A673 (cell line): ENCODE measurements around the gene ITGB1BP2. TPM values are rescaled to one million over a fixed set of nuclear protein-coding genes. Genes with fewer than 3 reads are reported as not detected.

ENCODE experiments used
- Bru-seq: library from RNA; stranded (reverse); fragments of 400-500 nt; gene quantifications from one replicate; lab custom pipeline; 2021; lab: Mats Ljungman, UMichigan
- BruChase-seq, 2 experiments: library from RNA; stranded (reverse); fragments of 400-500 nt; gene quantifications; one replicate each; lab custom pipeline; 2021; lab: Mats Ljungman, UMichigan
- BruUV-seq: library from RNA; stranded (reverse); fragments of 400-500 nt; replicated peaks from 2 replicates; lab custom pipeline; 2021; lab: Mats Ljungman, UMichigan
- CTCF ChIA-PET: fragments of 300-600 bp; sonication (Branson Sonifier 250); formaldehyde crosslinking; loops from one replicate; lab custom pipeline; 2022; ENCODE audit warnings: antibody characterized with exemption; lab: Charles Lee
- POLR2A ChIA-PET: fragments of 300-600 bp; sonication (Branson Sonifier 250); formaldehyde crosslinking; loops from one replicate; lab custom pipeline; 2022; ENCODE audit warnings: antibody characterized with exemption; ENCODE audit not compliant: low non-redundant PET; lab: Charles Lee
- DNase-seq: peaks from one replicate; pipeline ENCODE4 v3.0.0-alpha.2; 2015; ENCODE audit warnings: low spot score
- H3K27ac ChIP-seq: fragments of 200-600 bp; sonication (generic); 2 replicates; pipeline ENCODE4 v1.5.1; 2016; ENCODE audit warnings: mixed run types, low read depth, mild to moderate bottlenecking, mixed read lengths, antibody characterized with exemption, low read length; ENCODE audit not compliant: poor library complexity, severe bottlenecking
- H3K27me3 ChIP-seq: fragments of 200-600 bp; sonication (generic); replicated peaks from 2 replicates; pipeline ENCODE4 v1.6.1; 2017; ENCODE audit warnings: mixed run types, low read depth, mild to moderate bottlenecking, mixed read lengths, antibody characterized with exemption, low read length; ENCODE audit not compliant: insufficient read depth, poor library complexity
- H3K36me3 ChIP-seq: fragments of 200-600 bp; sonication (generic); 2 replicates; pipeline ENCODE4 v1.6.1; 2016; ENCODE audit warnings: mixed run types, mild to moderate bottlenecking, mixed read lengths, antibody characterized with exemption, low read length; ENCODE audit not compliant: insufficient read depth, poor library complexity, severe bottlenecking
- H3K4me1 ChIP-seq: fragments of 200-600 bp; sonication (generic); 2 replicates; pipeline ENCODE4 v1.6.1; 2017; ENCODE audit warnings: mixed run types, mild to moderate bottlenecking, mixed read lengths, antibody characterized with exemption, low read length; ENCODE audit not compliant: insufficient read depth, poor library complexity, severe bottlenecking
- H3K4me3 ChIP-seq: fragments of 200-600 bp; sonication (generic); 2 replicates; pipeline ENCODE4 v1.5.1; 2016; ENCODE audit warnings: low read depth, mixed run types, mild to moderate bottlenecking, mixed read lengths, low read length; ENCODE audit not compliant: poor library complexity, severe bottlenecking
- H3K9me3 ChIP-seq: fragments of 200-600 bp; sonication (generic); 2 replicates; pipeline ENCODE4 v1.6.1; 2016; ENCODE audit warnings: mixed run types, low read depth, mild to moderate bottlenecking, mixed read lengths, antibody characterized with exemption, low read length; ENCODE audit not compliant: poor library complexity, severe bottlenecking
- EZH2 ChIP-seq: fragments of 200-600 bp; sonication (generic); IDR thresholded peaks from 2 replicates; pipeline ENCODE4 v1.6.1; 2017; ENCODE audit warnings: borderline replicate concordance, low read depth, mild to moderate bottlenecking, mixed read lengths, antibody characterized with exemption, low read length; ENCODE audit not compliant: poor library complexity, severe bottlenecking
- intact Hi-C: fragments of 100-400 bp; cut with micrococcal nuclease; formaldehyde crosslinking; loops from one replicate; pipeline ENCODE4 v1.10.0; 2022; ENCODE audit not compliant: unreplicated experiment
- long read RNA-seq: library from polyadenylated mRNA; stranded (forward); transcript quantifications from one replicate; pipeline ENCODE4 v2.0.0, GENCODE V29; 2022
- total RNA-seq: library from RNA; stranded (reverse); gene quantifications from 2 replicates; pipeline ENCODE4 v1.2.3, GENCODE V29; 2021
- TF ChIP-seq, protein P1 (sequence below): fragments of 300-800, 200-600 bp; sonication (generic); conservative IDR thresholded peaks from 2 replicates; pipeline ENCODE4 v1.5.1; 2017; ENCODE audit warnings: low read depth, mild to moderate bottlenecking, antibody characterized with exemption, low read length, moderate library complexity, mixed read lengths

The ITGB1BP2 gene
- 6.6 and 7.0 TPM in 2 replicates for total RNA-seq
- percentile 80 among the genes with signal in this experiment for Bru-seq, nascent RNA
- BruChase-seq, experiment 1, labeled RNA remaining after a 2-hour chase = percentile 83 among the genes with signal in this experiment
- percentile 80 among the genes with signal in this experiment for BruChase-seq, experiment 2, labeled RNA remaining after a 6-hour chase
- long read RNA-seq = 0 reads

DNA sequence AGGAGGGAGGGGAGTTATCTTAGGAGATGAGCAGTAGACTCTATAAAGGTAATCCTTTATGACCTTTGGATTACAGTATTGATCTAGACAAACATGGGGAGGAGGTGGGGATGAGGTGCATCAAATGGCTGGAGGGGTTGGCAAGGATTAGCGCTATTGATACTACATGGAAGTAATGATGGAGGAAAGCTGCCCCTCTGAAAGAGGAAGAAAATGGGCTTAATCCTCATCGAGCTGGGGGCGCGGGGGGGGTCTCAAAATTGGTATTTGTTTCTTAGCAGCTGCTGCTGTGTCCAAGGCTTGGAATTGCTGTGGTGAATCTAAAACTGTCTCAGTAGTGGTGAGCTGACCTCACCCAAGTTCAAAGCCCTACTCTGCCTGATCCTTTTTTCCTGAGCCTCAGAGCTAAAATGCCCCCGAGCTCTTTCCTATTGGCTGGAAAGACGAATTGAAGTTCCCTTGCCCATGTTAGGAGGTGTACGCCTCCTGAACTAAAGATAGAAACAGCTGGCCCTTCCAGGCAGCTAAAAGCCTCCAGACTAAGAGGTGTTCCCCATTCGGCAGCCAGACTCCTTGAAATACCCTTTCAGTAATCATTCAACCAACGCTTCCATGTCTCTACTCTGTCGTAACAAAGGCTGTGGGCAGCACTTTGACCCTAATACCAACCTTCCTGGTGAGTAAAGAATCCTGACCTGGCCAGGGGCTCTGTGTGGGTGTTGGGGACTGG is at the start of gene ITGB1BP2:
ITGB1BP2 (plus strand) TSS at position 556 of the 730 bp plus-strand sequence; CDS start at position 613, 57 bp downstream.
- POLR2A ChIA-PET = no interaction called here
- H3K36me3 ChIP-seq = peaks cover 46% of the 10 kb centered on the region

DNA sequence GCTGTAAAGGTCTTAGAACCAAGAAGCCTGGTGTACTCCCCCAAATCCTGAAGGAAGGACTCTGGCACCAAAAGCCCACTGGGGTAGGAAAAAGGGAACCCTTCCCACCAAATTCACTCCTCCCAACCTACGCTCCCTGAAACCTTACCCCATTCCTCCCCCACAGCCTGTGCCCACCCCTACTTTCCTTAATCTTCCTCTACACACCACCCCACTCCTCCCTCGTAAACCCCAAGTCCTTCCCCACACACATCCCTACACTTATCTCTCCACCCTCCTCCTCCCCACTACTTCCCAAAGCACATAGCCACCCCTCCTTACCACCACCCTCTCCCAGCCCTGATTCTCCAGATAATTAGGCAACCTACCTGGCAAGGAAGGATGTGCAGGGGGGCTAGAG is 49.3 kb upstream of the ITGB1BP2 start:
- CTCF ChIA-PET = no interaction called here
- TF ChIP-seq, protein P1, sequence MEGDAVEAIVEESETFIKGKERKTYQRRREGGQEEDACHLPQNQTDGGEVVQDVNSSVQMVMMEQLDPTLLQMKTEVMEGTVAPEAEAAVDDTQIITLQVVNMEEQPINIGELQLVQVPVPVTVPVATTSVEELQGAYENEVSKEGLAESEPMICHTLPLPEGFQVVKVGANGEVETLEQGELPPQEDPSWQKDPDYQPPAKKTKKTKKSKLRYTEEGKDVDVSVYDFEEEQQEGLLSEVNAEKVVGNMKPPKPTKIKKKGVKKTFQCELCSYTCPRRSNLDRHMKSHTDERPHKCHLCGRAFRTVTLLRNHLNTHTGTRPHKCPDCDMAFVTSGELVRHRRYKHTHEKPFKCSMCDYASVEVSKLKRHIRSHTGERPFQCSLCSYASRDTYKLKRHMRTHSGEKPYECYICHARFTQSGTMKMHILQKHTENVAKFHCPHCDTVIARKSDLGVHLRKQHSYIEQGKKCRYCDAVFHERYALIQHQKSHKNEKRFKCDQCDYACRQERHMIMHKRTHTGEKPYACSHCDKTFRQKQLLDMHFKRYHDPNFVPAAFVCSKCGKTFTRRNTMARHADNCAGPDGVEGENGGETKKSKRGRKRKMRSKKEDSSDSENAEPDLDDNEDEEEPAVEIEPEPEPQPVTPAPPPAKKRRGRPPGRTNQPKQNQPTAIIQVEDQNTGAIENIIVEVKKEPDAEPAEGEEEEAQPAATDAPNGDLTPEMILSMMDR = no peak
- no peak for TF ChIP-seq EZH2
- POLR2A ChIA-PET = no interaction called here
- Histone ChIP-seq H3K27ac (peak overlapping the region; percentile 83), H3K9me3 (no peaks in the 10 kb centered on the region), H3K36me3 (peaks cover 26% of the 10 kb centered on the region), H3K4me1 (peaks cover 14% of the 10 kb centered on the region), H3K27me3 (no peaks in the 10 kb centered on the region), H3K4me3 (peak overlapping the region; percentile 84)
- no peak for DNase-seq
- intact Hi-C loops = loop anchor here (5.0 kb wide), 1 partner anchor 115 kb away; the partner anchor contains the start of gene TAF1
- BruUV-seq = no TSS peak

More for the DNA sequence above, at the start of gene ITGB1BP2:
- no peaks in the 10 kb centered on the region for H3K27me3 ChIP-seq
- H3K4me3 ChIP-seq = no peak within 1 kb of the TSS
- no peaks in the 10 kb centered on the region for H3K4me1 ChIP-seq
- intact Hi-C loops = no loop called here
- no peak within 1 kb of the TSS for H3K27ac ChIP-seq
- DNase-seq = no peak
- TF ChIP-seq, protein P1 = no peak
- TF ChIP-seq EZH2 = no peak
- BruUV-seq = no TSS peak
- H3K9me3 ChIP-seq = no peaks in the 10 kb centered on the region
- CTCF ChIA-PET = no interaction called here

DNA sequence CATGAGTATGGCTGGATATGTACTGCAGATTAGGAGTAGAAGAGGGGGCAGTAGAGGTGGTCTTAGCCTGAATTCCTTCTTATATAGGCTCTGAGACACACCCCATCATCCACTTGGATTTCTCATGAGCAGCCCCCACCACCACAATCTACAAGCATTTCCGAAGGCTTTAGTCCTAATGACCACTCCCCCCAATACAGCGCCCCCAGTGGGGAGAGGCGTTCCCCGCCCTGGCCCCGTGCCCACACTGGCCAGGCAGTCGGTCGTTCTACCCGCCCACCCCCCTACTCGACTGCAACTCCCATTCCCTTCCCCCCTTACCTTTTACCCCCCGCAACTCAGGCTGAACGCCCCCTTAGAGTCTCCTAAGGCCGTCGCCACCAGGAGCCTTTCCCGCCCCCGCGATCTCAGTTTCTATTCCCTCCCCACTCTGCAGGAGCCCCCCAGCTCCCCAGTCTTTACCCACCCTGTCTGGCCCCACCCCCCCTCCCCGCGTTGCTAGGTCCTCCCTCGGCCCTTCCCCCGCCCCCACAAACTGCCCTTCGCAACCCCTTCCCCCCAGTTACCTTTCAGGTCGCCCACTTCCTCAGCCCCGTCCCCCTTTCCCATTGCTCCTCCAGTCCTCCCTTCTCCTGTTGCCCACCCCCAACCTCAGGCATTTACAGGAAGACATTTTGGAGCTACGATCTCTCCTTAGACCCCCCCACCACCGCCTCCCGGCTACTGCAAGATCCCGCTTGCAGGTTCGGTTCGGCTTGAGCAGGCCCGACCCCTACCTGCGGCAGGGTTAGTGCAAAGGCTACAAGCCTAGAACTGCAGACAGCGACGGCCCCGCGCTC is 48.1 kb upstream of the ITGB1BP2 start:
- no peaks in the 10 kb centered on the region for H3K27me3 ChIP-seq
- peaks cover 19% of the 10 kb centered on the region for H3K36me3 ChIP-seq
- peak overlapping the region; percentile 84 for H3K4me3 ChIP-seq
- TF ChIP-seq EZH2 = no peak
- TF ChIP-seq, protein P1 = peak; percentile 60
- intact Hi-C loops = loop anchor here (1.0 to 5.0 kb wide), 2 partner anchors 30 to 114 kb away; partner anchors contain the start of genes NONO and TAF1
- DNase-seq = peak; percentile 61
- peak overlapping the region; percentile 83 for H3K27ac ChIP-seq
- ChIA-PET CTCF (no interaction called here), POLR2A (interaction anchor here (0.6 to 0.7 kb wide), 2 partner anchors 49 to 113 kb away, joined by 3 to 5 read pairs; partner anchors contain the start of gene TAF1)
- no peaks in the 10 kb centered on the region for H3K9me3 ChIP-seq
- no TSS peak for BruUV-seq
- H3K4me1 ChIP-seq = peaks cover 14% of the 10 kb centered on the region
